ENCODE measurements around the gene PNKP.

- TF ChIP-seq CEBPB (IDR thresholded peaks at IDR 0.05; ENCODE audit: borderline replicate concordance in 1 of 2, low read depth in 2 of 2, low read length in 2 of 2) (no peak), CTCF (IDR thresholded peaks at IDR 0.05 in 2 of 3, conservative IDR thresholded peaks at IDR 0.05 in 1 of 3; ENCODE audit: control insufficient read depth in 2 of 3, extremely low read depth in 1 of 3, insufficient read depth in 1 of 3, low read depth in 3 of 3, low read length in 3 of 3) (no peak)
These were observed 19.8 kb upstream of the PNKP start for GRCh38 chr19:49887037-49887664.
